ENCODE results near the gene ATP8B4.
A peak's percentile ranks its signal among the peaks of the same experiment; 100 is the strongest.
"Not testable (repeated sequence)": the region's sequence is repeated elsewhere in the genome, so short reads cannot be mapped to it uniquely, and the experiment has no call there.

ATP8B4 gene

GRCh38 chr15:50140098-50140497 lies 21.1 kb upstream of the ATP8B4 start:
- no peak for DNase-seq

- peak; percentile 23 for DNase-seq
Measured at GRCh38 chr15:50138391-50138790, 19.4 kb upstream of the ATP8B4 start.

- no peak for DNase-seq
Measured at GRCh38 chr15:50137893-50138292, 18.9 kb upstream of the ATP8B4 start.

- DNase-seq: no peak
Measured at GRCh38 chr15:50137330-50137761, 18.3 kb upstream of the ATP8B4 start.

GRCh38 chr15:50135031-50135551 lies 16.1 kb upstream of the ATP8B4 start:
- DNase-seq: no peak

GRCh38 chr15:50134524-50135024 lies 15.5 kb upstream of the ATP8B4 start:
- no peak for DNase-seq

GRCh38 chr15:50132251-50132984 lies 13.4 kb upstream of the ATP8B4 start:
- not testable (repeated sequence) for DNase-seq

GRCh38 chr15:50131617-50132016 lies 12.6 kb upstream of the ATP8B4 start:
- no peak for DNase-seq

- peak; percentile 7 for DNase-seq
Measured at GRCh38 chr15:50128266-50128665, 9.2 kb upstream of the ATP8B4 start.

GRCh38 chr15:50127255-50127777 lies 8.3 kb upstream of the ATP8B4 start:
- DNase-seq: no peak

GRCh38 chr15:50126072-50126471 lies 7.0 kb upstream of the ATP8B4 start:
- DNase-seq: no peak

- DNase-seq: no peak
Measured at GRCh38 chr15:50124631-50125030, 5.6 kb upstream of the ATP8B4 start.

- DNase-seq: no peak
Measured at GRCh38 chr15:50123861-50124557, 5.0 kb upstream of the ATP8B4 start.

GRCh38 chr15:50120729-50121128 lies 1.7 kb upstream of the ATP8B4 start:
- no peak for DNase-seq

- no peak for DNase-seq
Measured at GRCh38 chr15:50117431-50118027, 1.5 kb downstream of the ATP8B4 start.

GRCh38 chr15:50116477-50116876 lies 2.6 kb downstream of the ATP8B4 start:
- DNase-seq: no peak

- DNase-seq: no peak
Measured at GRCh38 chr15:50113992-50114780, 4.8 kb downstream of the ATP8B4 start.

- no peak for DNase-seq
Measured at GRCh38 chr15:50113187-50113505, 5.9 kb downstream of the ATP8B4 start.

- no peak for DNase-seq
Measured at GRCh38 chr15:50112488-50113186, 6.4 kb downstream of the ATP8B4 start.

- no peak for DNase-seq
Measured at GRCh38 chr15:50110285-50110684, 8.7 kb downstream of the ATP8B4 start.

- no peak for DNase-seq
Measured at GRCh38 chr15:50109076-50109987, 9.7 kb downstream of the ATP8B4 start.
